Cardiac muscle cell (in vitro differentiated cells and primary cell): Measurements from ENCODE around the gene PRMT2. TPM values are rescaled to one million over a fixed set of nuclear protein-coding genes. Genes with fewer than 3 reads are reported as not detected.

Experiments
- DNase-seq, 2 donors: peaks; one replicate each; pipeline versions ENCODE4 v3.0.0 to v3.0.0-alpha.2; 2010 to 2017; ENCODE audit warnings: low read depth in 1 of 2, low spot score in 1 of 2
- H3K27ac ChIP-seq: fragments of 200-600 bp; sonication (generic); 2 replicates; pipeline ENCODE4 v1.5.1; 2016
- H3K27me3 ChIP-seq: fragments of 200-600 bp; sonication (generic); 2 replicates; pipeline ENCODE4 v1.6.0; 2016; ENCODE audit warnings: control low read depth
- H3K36me3 ChIP-seq: fragments of 200-600 bp; sonication (generic); 2 replicates; pipeline ENCODE4 v1.5.1; 2016; ENCODE audit warnings: control low read depth
- H3K4me1 ChIP-seq: fragments of 200-600 bp; sonication (generic); 2 replicates; pipeline ENCODE4 v1.8.1; 2017; ENCODE audit warnings: low read depth, mild to moderate bottlenecking, mixed run types
- H3K4me3 ChIP-seq: fragments of 200-600 bp; sonication (generic); 2 replicates; pipeline ENCODE4 v1.5.1; 2016; ENCODE audit warnings: mild to moderate bottlenecking
- H3K9me3 ChIP-seq: fragments of 200-600 bp; sonication (generic); 2 replicates; pipeline ENCODE4 v1.5.1; 2017; ENCODE audit warnings: low read depth, mild to moderate bottlenecking, control low read depth
- CTCF ChIP-seq: IDR thresholded peaks from 2 replicates; pipeline ENCODE4 v1.5.1; 2012; ENCODE audit warnings: low read depth, mild to moderate bottlenecking, low read length
- polyA plus RNA-seq: library from polyadenylated mRNA; unstranded; fragments of >200 nt; fragmentation: Nextera tagmentation; extraction: Ambion mirVana; gene quantifications from 2 replicates; pipeline ENCODE4 v1.2.1, GENCODE V29; 2016
- total RNA-seq: library from RNA; depleted of rRNA; stranded (reverse); fragments of >200 nt; gene quantifications from 2 replicates; pipeline ENCODE4 v1.2.3, GENCODE V29; 2016

PRMT2 gene
- total and polyA plus RNA-seq, 2 experiments from 2014 or later = 90.5 to 140 TPM

GRCh38 chr21:46655230-46655629, 19.8 kb downstream of the PRMT2 start:
- Histone ChIP-seq H3K9me3 (no peaks in the 10 kb centered on the region), H3K27ac (no peak overlapping the region), H3K4me1 (no peaks in the 10 kb centered on the region), H3K4me3 (no peak overlapping the region), H3K27me3 (no peaks in the 10 kb centered on the region), H3K36me3 (peaks cover 37% of the 10 kb centered on the region)
- TF ChIP-seq CTCF = no peak
- DNase-seq = no peak

DNA sequence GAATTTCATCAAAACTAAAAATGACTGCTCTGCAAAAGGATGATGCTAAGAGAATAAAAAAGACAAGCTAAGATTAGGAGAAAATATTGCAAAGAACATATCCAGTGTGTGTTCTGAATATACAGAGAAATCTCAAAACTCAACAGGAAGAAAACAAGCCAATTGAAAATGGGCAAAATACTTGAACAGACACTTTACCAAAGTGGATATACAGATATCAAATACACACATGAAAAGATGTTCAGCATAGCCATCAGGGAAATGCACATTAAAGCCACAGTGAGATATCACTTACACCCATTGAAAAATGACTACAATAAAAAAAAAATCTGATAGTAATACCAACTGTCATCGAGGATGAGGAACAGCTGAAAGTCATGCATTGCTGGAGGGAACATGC, 21.3 kb downstream of the PRMT2 start:
- no peaks in the 10 kb centered on the region for H3K27me3 ChIP-seq
- no peaks in the 10 kb centered on the region for H3K9me3 ChIP-seq
- H3K4me1 ChIP-seq = peaks cover 5% of the 10 kb centered on the region
- DNase-seq = no peak
- H3K36me3 ChIP-seq = peaks cover 32% of the 10 kb centered on the region
- H3K4me3 ChIP-seq = no peak overlapping the region
- H3K27ac ChIP-seq = no peak overlapping the region
- no peak for TF ChIP-seq CTCF

GRCh38 chr21:46660505-46660904, 25.0 kb downstream of the PRMT2 start:
- H3K36me3 ChIP-seq = peaks cover 3% of the 10 kb centered on the region
- no peak for DNase-seq
- no peak overlapping the region for H3K4me3 ChIP-seq
- H3K9me3 ChIP-seq = no peaks in the 10 kb centered on the region
- no peak for TF ChIP-seq CTCF
- peaks cover 5% of the 10 kb centered on the region for H3K4me1 ChIP-seq
- H3K27me3 ChIP-seq = no peaks in the 10 kb centered on the region
- no peak overlapping the region for H3K27ac ChIP-seq

GRCh38 chr21:46661211-46661625, 25.7 kb downstream of the PRMT2 start:
- Histone ChIP-seq H3K27ac (peak overlapping the region; percentile 71), H3K27me3 (no peaks in the 10 kb centered on the region), H3K4me3 (no peak overlapping the region), H3K4me1 (peaks cover 5% of the 10 kb centered on the region), H3K36me3 (peaks cover 3% of the 10 kb centered on the region), H3K9me3 (no peaks in the 10 kb centered on the region)
- DNase-seq = peak; percentile 84 to 91
- peak; percentile 84 for TF ChIP-seq CTCF

- Histone ChIP-seq H3K27me3 (peaks cover 2% of the 10 kb centered on the region), H3K9me3 (no peaks in the 10 kb centered on the region), H3K4me3 (no peak overlapping the region), H3K27ac (peak overlapping the region; percentile 71), H3K4me1 (peaks cover 5% of the 10 kb centered on the region), H3K36me3 (peaks cover 3% of the 10 kb centered on the region)
- DNase-seq = no peak
- TF ChIP-seq CTCF = no peak
Measured at GRCh38 chr21:46661642-46662366, 26.3 kb downstream of the PRMT2 start.
